ENCODE results near the gene ZNG1A.
"Not testable (repeated sequence)": the region's sequence is repeated elsewhere in the genome, so short reads cannot be mapped to it uniquely, and the experiment has no call there.

Gene ZNG1A

GRCh38 chr9:178970-179383 lies at the start of gene ZNG1A:
Gene ZNG1A, minus strand, starts transcription at chr9:179056. Its CDS starts 87 bp downstream, at chr9:178969.
- Histone ChIP-seq H3K4me3 (peak within 1 kb of the TSS; percentile 48), H3K27ac (peak within 1 kb of the TSS; percentile 32 to 67)
- DNase-seq (ENCODE audit: low spot score): not testable (repeated sequence)

- H3K27ac ChIP-seq: no peak overlapping the region
- DNase-seq (ENCODE audit: low spot score): no peak
Observed at GRCh38 chr9:227860-228259, 49.0 kb upstream of the ZNG1A start.

GRCh38 chr9:224582-225520 lies 46.0 kb upstream of the ZNG1A start:
- no peak for DNase-seq (ENCODE audit: low spot score)
- Histone ChIP-seq H3K4me3 (no peak overlapping the region), H3K27ac (no peak overlapping the region)
- TF ChIP-seq CTCF (IDR thresholded peaks at IDR 0.05): no peak

More at GRCh38 chr9:227860-228259, 49.0 kb upstream of the ZNG1A start:
- no peak for TF ChIP-seq CTCF (IDR thresholded peaks at IDR 0.05)
- no peak overlapping the region for H3K4me3 ChIP-seq

- H3K4me3 ChIP-seq: no peak overlapping the region
Observed at GRCh38 chr9:224026-224425, 45.2 kb upstream of the ZNG1A start.

GRCh38 chr9:223152-223551 lies 44.3 kb upstream of the ZNG1A start:
- H3K27ac ChIP-seq: peak overlapping the region in 1 of 2 donors; percentile 28
- DNase-seq (ENCODE audit: low spot score): no peak
- TF ChIP-seq CTCF (IDR thresholded peaks at IDR 0.05): no peak
- H3K4me3 ChIP-seq: no peak overlapping the region

More at GRCh38 chr9:224026-224425, 45.2 kb upstream of the ZNG1A start:
- TF ChIP-seq CTCF (IDR thresholded peaks at IDR 0.05): no peak
- H3K27ac ChIP-seq: no peak overlapping the region
- DNase-seq (ENCODE audit: low spot score): no peak

- no peak overlapping the region for H3K4me3 ChIP-seq
- TF ChIP-seq CTCF (IDR thresholded peaks at IDR 0.05): no peak
- DNase-seq (ENCODE audit: low spot score): no peak
- H3K27ac ChIP-seq: no peak overlapping the region
Observed at GRCh38 chr9:221989-222776, 43.3 kb upstream of the ZNG1A start.

GRCh38 chr9:219670-220365 lies 41.0 kb upstream of the ZNG1A start:
- DNase-seq (ENCODE audit: low spot score): no peak
- no peak for TF ChIP-seq CTCF (IDR thresholded peaks at IDR 0.05)
- H3K4me3 ChIP-seq: no peak overlapping the region
- H3K27ac ChIP-seq: peak overlapping the region in 1 of 2 donors; percentile 35

- H3K27ac ChIP-seq; DNase-seq (ENCODE audit: low spot score); H3K4me3 ChIP-seq: not testable (repeated sequence)
Observed at GRCh38 chr9:219036-219435, 40.2 kb upstream of the ZNG1A start.

Measured in coronary artery (tissue), 2 donors.